G401 (cell line): Measurements from ENCODE around the gene TMEM164. TPM values are rescaled to one million over a fixed set of nuclear protein-coding genes. Genes with fewer than 3 reads are reported as not detected.

Source experiments
- DNase-seq: peaks from one replicate; pipeline ENCODE4 v3.0.0-alpha.2; 2015; ENCODE audit warnings: low spot score
- in situ Hi-C: cut with HindIII; loops from 2 replicates; pipeline ENCODE4 v1.10.0; 2016; ENCODE audit warnings: low sequenced_read_pairs, mixed read lengths
- total RNA-seq: library from RNA; depleted of rRNA; stranded (reverse); fragments of >200 nt; shearing (Covaris generic); gene quantifications from 2 replicates; pipeline ENCODE4 v1.2.3, GENCODE V29; 2014

TMEM164 gene
- total RNA-seq, 1 experiment from 2014 or later: 7.0 TPM

DNA sequence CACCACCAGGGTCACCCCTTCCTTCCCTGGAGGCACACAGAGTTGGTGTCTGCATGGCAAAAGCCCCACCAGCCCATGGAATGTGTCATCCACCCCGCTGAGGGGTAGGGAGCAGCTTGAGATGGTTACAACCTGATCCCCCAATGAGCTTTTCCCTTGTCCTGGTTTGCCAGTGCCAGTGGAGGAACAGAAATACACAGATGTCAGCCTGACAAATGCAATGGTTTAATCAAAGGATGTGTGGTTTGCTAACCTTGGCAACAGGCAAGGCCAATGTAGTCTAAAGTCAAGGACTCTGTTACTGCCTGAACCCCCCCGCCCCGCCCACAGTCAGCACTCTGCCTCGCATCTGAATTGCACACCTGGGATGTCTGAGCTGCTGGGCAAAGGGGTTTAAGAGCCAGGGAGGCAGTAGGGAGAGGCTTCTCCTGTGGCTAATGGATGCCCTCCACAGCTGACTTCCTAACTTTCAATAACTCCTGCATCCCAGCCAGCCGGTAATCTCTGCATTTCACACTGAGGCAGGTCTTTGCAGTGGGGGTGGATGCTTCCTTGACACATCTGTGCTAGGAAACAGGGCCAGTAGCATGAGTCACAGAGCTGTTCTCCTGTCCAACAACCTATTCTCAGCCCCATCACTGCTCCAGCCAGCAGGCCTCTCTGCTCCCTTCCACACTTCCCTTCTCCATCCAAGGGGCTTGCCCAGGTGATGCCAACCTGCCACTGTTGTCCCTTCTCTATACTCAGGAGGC, 177.4 kb downstream of the TMEM164 start:
- in situ Hi-C loops: no loop called here
- DNase-seq: no peak

DNA sequence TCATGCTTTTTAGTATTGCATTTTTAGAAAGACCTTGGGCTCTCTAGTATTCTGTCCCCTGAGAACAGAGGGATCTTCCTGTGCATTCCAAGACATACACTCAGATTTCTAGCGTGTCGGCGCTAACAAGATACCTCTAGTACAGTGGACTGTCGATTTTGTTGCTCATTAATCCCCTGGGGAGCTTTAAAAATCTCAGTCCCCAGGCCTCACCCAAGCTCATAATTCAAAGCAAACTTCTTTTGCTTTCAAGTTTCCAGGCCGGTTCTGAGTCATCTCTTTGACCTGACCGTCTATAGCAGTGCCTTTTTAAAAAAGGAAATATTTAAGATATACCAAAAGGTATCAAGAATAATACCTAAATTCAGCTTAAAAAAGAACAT, 178.0 kb downstream of the TMEM164 start:
- no peak for DNase-seq
- in situ Hi-C loops: no loop called here

DNA sequence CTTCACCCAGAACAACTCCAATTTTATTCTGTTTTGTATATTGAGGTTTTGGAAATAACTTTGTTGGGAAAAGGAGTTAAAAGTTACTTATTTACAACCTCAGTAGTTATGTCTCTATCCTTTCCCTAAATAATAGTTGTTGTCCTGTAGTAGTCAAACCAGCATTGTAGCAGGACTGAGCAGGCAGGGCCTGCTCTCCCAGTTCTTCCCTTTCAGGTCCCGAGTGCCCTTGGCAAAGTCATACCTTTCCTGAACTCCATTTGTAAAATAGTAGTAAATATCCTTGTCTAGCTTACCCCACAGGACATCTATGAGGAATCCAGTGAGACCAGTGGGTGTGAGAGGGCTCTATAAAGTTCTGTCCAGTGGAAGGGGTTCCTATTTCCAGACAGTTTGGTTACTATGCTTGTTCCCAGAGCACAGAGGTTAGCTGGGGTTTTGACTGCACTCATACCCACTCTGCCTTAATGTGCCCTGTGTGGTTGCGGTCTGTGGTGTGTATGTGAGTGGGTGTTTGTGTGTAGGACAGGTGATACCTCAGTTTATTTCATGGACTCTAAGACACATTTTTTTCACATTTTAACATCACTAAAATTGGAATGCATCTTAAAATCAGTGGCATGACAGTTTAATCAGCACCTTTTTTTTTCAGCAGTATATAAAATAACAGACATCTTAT, 178.7 kb downstream of the TMEM164 start:
- DNase-seq: no peak
- in situ Hi-C loops: no loop called here

DNA sequence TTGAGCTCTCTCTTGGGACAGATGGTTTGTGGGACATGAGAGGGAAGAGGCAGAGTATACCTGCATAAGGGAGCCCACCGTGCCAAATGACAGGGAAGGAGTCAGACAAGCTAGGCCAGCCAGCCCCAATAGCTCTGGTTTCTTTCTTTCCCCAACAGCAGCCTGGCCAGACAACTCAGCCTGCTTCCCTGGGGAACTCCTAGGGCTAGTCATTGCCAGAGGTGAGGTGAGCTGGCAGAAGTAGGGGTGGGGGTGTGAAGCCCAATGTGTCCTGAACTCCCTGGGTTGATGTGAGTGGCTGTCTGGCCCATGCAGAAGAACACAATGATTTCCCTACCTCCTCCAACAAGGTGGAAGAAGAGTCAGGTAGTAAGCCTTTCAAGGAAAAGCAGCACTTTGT, 179.4 kb downstream of the TMEM164 start:
- no peak for DNase-seq
- in situ Hi-C loops: no loop called here

DNA sequence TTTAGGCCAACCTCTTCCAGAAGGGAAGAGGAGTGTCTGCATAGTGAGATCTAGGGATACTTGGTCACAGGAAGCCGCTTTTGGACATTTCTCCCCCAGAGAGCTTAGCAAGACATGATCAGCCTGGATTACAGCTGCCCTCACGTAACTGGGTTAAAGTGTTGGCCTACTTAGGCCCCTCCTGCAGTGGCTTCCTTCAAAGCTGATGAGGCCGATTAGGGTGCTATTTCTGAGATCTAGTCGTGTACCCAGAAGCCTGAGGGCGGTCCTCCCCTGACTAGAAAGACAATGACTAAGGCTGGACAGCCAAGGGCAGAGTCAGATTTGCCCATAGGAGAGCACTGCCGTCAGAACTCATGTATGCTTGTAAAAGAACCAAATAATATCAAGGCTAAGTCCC, 180.0 kb downstream of the TMEM164 start:
- in situ Hi-C loops: no loop called here
- DNase-seq: no peak

DNA sequence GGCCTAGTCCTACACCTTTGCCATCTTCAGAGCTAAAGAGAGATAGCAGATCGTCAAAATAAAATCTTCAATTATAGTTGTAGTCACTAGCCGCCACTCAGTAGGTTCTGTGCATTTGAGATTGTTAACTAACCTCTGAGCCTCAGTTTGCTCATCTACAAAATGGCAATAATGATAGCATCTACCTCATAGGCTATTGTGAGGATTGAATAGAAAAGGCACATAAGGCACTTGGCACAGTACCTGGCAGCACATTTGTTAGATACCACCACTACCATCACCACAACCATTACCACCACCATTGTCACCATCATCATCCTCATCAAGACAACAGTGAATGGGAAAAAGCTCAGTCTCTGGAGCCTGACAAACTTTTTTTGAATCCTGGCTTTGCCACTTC, 180.4 kb downstream of the TMEM164 start:
- no peak for DNase-seq
- in situ Hi-C loops: no loop called here

DNA sequence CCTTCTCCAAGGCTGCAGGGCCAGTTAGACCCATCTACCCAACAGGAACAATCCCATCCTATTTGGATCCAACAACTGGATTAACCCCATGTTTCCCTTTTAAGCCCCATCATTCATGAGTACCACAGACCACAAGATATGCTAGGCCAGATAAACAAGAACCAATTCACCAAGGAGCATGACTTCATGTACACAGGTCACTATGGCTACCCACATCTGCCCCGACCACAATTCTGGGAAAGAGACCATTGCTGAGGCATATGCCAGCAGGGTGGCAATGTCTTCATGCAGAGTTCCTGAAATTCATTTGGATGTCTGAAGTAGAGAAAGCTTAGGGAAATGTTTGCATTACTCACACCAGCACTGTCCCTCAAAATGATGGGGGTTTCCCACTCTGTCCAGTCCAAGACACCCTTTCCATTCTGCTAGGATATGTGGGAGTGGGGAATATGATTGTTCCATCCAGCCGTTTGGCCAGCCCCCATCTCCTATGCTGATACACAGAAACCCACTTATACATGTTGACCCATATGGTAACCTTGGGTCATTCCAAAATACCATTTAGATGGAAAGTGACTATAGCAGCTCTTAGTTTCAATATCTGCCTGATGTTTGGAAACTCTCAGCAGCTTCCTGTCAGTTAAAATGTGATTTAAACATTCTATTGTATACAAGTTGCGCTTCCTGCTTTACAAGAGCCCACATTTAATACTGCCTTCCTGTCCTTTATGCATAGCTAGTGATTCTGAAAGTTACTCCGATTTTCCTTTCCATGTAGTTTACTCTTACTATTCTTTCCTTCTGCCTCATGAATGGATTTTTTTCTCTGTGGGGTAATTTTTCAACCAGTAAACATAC, 186.0 kb downstream of the TMEM164 start:
- in situ Hi-C loops: no loop called here
- DNase-seq: no peak

DNA sequence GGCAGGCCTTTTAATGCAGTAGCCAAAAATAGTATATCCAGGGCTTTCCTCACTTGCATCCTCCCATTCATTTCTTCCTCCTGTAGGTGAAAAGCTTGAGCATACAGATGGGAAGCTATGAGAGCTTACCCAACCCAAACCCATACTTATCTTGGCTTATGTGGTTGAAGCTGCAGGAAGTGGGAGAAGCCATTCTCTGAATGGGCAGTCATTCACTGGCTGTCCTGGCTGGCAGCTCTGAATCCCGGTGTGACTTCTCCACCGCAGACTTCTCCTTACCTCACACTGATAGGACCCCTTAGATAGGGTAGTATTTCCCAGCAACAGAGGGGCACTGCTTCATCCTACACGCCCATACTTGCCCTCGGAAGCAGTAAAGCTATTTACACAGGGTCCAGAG, 189.6 kb downstream of the TMEM164 start:
- in situ Hi-C loops: no loop called here
- no peak for DNase-seq

DNA sequence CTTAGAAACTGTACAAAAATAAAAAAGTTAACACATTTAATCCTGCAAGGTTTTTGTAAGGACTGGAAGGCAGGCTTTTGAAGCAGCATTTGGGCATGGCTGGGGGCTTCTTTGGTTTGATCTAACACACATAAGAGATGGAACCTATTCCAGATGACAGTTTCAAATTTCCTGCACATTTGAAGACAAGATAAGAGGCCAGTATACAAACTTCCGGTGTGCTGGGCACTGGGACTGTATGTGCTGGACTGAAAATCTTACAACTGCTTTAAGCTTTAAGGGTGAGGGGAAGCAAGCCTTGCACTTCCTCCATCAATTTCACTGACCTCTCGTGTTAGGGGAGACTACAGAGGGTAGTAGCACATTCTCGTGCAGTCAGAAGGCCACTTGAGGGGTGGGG, 192.1 kb downstream of the TMEM164 start:
- no peak for DNase-seq
- in situ Hi-C loops: no loop called here

DNA sequence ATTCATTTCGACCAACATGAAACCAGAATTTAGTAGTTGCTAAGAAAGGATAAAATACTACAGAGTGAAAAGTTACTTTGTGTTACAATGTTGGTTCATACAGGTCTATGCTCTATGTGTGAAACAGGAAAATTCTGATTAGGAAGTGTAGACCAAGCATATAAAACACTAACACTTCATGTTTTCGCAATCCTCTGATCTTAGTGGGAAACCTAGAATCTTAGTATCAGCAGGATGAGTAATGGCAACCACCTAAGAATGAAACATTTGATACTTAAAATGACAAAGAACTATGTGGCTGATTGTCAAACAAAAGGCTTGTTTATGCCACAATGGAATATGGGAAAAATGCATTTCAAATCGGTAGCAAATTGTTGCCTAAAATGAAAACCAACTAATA, 198.9 kb downstream of the TMEM164 start:
- no peak for DNase-seq
- in situ Hi-C loops: no loop called here

DNA sequence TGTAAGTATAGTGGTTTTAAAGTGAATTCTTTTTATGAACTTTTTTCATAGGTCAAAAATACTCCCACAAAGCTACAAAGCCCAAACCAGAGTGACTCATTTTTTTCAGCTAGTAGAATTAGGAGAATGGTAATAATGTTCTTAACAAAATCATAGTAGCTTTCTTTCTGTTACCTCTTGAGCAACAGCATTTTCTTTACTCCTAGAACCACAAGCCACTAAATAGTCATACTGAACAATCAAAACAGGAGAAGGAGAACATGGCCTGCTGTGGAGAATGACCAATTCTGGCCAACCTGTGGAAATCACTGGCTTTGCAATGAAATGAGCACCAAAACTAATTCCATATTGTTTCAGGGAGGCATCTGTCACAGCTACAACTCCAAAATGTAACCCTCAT, 202.1 kb downstream of the TMEM164 start:
- DNase-seq: no peak

DNA sequence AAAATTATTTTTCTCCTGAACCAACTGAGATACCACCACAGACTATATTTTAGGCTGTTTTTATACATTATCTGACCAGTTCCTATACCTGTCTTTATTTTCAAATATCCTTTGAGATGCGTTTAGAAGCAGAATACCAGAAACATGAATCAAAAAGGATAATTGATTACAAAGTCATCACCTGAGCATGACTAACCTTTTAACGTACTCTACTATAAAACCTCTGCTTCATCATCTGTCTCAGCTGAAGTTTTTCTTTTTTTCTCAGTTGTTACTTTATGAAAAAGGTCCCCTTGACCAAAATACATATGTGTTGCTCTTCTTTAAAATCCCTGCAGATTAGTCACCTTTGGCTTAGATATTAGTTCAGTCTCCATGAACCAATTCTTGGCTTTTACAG, 205.2 kb downstream of the TMEM164 start:
- in situ Hi-C loops: no loop called here
- no peak for DNase-seq

More for the DNA sequence above, 202.1 kb downstream of the TMEM164 start:
- in situ Hi-C loops: no loop called here

DNA sequence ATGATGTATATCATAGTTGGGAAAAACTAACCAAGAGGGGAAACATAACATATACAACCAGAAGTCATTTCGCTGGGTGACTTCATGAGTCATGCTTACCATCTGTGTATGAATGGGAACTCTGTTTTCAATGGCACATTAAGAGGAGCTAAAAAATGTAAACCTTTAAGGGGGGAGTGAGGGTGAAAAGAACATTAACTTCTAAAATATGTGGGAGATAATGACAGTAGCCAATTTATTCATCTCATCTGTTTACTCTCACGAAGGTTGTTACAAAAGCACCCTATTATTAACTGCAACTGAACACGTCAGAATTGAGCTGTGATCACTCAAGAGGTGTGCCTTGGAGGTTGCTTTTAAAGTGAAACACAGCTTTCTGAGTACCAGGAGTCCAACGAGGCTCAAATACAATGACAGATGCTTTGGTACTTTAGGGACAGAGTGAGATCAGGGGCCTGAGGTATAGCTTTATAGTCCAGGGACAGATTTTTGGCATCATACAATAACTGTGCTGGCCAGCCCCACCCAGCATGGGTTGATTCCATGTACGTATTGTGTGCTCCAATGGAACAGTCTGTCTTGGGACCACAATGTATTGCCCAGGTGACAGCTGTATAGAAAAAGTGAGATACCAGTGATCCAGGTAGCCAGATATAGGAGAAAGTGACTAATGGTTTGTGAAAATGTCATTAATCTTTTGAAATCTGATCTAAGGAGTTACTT, 207.7 kb downstream of the TMEM164 start:
- no peak for DNase-seq
- in situ Hi-C loops: no loop called here

DNA sequence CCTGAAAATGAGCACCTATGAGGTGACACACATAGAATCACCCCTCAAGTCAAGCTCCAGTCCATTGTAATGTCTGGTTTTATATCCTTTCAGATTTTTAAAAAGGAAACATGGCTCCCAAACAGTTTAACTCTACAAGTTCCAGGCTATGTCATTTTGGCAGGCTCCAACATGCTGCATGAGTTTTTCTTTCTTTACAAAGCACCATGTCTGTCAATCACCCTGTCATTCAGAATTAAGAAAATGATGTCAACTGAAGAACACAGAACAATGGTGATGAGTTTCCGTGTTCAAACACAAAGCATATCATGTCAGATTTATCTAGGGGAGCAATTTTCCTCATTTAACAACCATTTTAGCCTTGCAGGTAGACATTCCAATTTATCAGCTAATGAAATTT, 208.4 kb downstream of the TMEM164 start:
- no peak for DNase-seq
- in situ Hi-C loops: no loop called here

DNA sequence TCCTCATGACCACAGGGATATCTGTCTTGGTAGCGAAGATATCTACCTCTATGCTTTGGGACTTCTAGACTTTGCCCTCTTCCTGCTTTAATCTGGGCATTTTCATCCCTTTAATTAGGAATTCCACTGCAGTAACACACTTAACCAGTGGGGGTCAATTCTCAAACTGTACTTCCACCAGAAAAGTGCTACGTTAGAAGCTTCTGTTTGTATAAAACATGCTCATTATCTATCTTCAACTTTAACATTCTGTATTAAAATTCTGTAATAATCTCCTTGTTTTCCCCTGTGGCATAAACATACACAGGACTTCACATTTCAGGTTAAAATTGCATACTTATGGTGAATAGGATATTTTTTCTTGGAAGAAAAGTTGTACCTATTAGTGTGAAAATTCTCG, 209.4 kb downstream of the TMEM164 start:
- DNase-seq: no peak
- in situ Hi-C loops: no loop called here

DNA sequence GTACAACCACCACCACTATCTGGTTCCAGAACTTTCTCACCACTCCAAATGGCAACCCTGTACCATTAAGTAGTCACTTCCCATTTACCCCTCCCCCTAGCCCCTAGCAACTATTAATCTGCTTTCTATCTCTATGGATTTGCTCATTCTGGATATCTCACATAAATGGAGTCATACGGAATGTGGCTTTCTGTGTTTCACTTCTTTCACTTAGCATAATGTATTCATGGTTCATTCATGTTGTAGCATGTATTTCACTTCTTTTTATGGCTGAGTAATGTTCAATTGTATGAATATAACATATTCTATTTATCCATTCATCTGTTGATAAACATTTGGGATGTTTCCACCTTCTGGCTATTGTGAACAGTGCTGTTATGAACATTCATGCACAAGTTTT, 210.3 kb downstream of the TMEM164 start:
- in situ Hi-C loops: no loop called here
- no peak for DNase-seq

DNA sequence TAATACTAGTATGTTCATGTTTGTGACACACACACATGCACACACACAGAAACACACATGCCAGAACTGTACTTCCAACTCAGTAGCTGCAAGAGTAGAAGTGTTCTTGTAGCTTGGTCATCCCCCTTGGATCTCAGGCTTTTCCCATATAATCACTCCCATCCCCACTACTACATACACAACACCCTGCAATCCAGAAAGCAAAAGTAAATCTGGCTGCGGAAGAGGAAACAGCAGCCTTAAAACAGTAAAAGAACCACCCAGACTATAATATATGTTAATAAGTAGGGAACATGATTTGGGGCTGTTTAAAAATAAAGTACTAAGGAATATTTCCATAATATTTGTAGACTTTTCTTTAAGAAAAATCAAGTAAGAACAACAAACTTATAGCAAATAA, 211.8 kb downstream of the TMEM164 start:
- DNase-seq: no peak
- in situ Hi-C loops: no loop called here

DNA sequence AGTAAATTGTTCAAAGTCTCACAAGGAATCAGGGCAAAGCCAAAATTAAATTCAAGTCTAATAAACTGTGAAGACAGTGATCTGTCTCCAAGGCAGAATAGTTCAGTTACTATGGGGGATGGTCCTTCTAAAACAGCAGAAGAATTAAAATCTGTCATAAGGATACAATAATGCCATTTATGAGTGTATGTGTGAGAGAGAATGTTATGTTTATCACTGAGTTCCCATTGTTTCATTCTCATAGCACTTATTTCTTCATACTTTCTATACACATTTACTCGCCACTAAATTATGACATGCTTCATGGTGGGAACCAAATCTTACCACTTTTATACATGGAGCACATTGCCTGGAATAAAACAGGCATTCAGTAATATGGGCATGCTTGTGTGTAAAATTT, 212.5 kb downstream of the TMEM164 start:
- DNase-seq: no peak
- in situ Hi-C loops: no loop called here

DNA sequence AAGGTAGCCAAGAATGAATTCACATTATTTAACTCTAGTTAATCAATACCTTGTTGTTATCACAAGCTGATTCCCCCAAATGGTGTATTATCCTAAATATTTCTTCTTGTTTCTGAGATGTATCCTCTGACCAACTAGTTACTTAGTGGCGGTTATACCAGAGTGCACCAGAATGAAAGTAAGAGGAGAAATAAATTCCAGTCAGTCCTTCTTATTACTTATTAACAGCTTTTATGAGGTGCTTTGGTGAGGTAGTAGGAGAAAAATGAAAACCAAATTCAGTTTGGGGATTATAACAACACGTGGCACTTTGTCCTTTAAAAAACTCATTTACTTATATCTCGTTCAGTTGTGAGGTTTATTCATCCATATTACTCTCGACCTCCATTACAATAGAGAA, 213.1 kb downstream of the TMEM164 start:
- DNase-seq: no peak
- in situ Hi-C loops: no loop called here

DNA sequence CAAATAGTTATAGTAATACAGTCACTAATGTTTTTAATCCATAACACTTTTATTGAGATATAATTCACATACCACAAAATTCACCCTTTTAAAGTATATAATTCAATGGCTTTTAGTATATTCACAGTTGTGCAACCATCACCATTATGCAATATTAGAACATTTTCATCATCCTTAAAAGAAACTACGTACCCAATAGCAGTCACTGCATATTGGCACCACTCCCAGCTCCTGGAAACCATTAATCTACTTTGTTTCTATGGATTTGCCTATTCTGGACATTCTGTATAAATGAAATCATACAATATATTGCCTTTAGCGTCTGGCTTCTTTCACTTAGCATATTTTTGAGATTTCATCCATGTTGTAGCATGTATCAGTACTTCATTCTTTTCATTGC, 215.7 kb downstream of the TMEM164 start:
- in situ Hi-C loops: no loop called here
- no peak for DNase-seq
